Sigmoid colon (tissue), 4 donors: Measurements from ENCODE around the gene SLC25A19.
A peak's percentile ranks its signal among the peaks of the same experiment; 100 is the strongest.

Experiments used
- EP300 ChIP-seq, 4 donors: sonication (generic); formaldehyde crosslinking; IDR thresholded peaks; one replicate each; pipeline ENCODE4 v1.6.1; 2017; ENCODE audit warnings: antibody characterized with exemption in 4 of 4
- POLR2A ChIP-seq, 2 donors: fragments of 450-650 bp; IDR thresholded peaks; one replicate each; pipeline ENCODE4 v1.6.1; 2016; ENCODE audit warnings: antibody characterized with exemption in 2 of 2, mild to moderate bottlenecking in 2 of 2, moderate library complexity in 2 of 2
- POLR2AphosphoS5 ChIP-seq, 4 donors: sonication (generic); formaldehyde crosslinking; IDR thresholded peaks; one replicate each; pipeline ENCODE4 v1.6.1; 2017; ENCODE audit warnings: antibody characterized with exemption in 4 of 4
- TF ChIP-seq, protein P1 (sequence below), 4 experiments: fragments of 450-650 bp in 3 of 4; fragments of 200-600 bp in 1 of 4; IDR thresholded peaks; one replicate each; pipeline ENCODE4 v1.5.1; 2016 to 2019; ENCODE audit warnings: antibody characterized with exemption in 4 of 4, mild to moderate bottlenecking in 3 of 4, moderate library complexity in 2 of 4

DNA sequence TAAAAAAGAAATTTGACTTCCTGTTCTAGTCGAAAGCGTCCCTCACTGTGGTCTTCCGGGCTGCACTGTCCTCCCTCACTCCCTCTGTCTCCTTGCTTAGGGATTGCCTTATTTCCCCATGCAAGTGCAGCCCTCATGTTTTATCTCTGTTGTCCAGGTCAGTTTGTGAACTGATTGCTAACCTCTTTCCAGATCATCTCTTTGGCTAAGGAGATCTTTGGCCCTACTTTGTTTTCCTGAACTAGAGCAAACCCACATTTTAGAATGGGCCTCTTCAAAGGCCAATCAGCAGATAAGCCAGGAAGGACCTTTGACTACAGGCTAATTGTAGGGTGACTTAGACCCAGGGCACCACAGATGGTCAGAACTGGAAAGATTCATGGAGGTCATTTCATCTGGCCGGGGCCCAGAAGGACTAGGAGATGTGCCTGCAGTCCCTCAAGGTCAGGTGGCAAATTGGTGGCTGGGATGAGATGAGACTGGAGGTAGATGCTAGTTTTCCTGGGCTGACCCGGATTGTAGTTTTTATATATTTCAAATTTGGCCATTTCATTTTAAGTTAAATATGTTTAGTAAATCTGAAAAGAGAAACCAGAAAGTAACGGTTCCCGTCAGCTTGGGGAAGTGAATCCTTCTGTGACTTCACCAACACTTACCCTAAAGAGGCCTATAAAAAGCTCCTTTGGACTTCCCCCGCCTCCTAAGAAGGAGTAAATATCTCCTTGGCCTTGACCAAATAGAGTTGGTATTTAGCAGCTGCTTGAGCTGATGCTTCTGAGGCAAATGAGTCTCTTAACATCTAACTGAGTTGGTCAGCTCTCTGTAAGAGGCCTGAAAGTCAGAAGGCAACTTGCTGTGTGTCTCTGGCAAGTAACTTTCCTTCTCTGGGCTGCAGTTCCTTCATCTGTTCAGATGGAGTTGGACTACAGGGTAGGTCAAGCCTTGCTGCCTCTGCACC, 6.2 kb upstream of the SLC25A19 start:
- TF ChIP-seq POLR2A (IDR thresholded peaks at IDR 0.05): no peak
- TF ChIP-seq, protein P1, sequence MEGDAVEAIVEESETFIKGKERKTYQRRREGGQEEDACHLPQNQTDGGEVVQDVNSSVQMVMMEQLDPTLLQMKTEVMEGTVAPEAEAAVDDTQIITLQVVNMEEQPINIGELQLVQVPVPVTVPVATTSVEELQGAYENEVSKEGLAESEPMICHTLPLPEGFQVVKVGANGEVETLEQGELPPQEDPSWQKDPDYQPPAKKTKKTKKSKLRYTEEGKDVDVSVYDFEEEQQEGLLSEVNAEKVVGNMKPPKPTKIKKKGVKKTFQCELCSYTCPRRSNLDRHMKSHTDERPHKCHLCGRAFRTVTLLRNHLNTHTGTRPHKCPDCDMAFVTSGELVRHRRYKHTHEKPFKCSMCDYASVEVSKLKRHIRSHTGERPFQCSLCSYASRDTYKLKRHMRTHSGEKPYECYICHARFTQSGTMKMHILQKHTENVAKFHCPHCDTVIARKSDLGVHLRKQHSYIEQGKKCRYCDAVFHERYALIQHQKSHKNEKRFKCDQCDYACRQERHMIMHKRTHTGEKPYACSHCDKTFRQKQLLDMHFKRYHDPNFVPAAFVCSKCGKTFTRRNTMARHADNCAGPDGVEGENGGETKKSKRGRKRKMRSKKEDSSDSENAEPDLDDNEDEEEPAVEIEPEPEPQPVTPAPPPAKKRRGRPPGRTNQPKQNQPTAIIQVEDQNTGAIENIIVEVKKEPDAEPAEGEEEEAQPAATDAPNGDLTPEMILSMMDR (IDR thresholded peaks at IDR 0.05): no peak
- no peak for TF ChIP-seq EP300 (IDR thresholded peaks at IDR 0.05)
- peak in 1 of 4 donors; percentile 20 for TF ChIP-seq POLR2AphosphoS5 (IDR thresholded peaks at IDR 0.05)
